Inflammatory macrophage (primary cell): ENCODE measurements around the gene C2orf80.
"Not testable (repeated sequence)": the region's sequence is repeated elsewhere in the genome, so short reads cannot be mapped to it uniquely, and the experiment has no call there.

Experiments used
- DNase-seq, 2 donors: peaks; one replicate each; pipeline ENCODE4 v3.0.0-alpha.2; 2020 to 2022
- total RNA-seq, 18 experiments: gene quantifications; one replicate each; lab custom pipeline; 2026; ENCODE audit warnings: mixed read lengths in 6 of 18, inconsistent platforms in 2 of 18; lab: John Stamatoyannopoulos, UW

The C2orf80 gene
- 0 to 0.20 (median 0) reads per million in 18 experiments for total RNA-seq

DNA sequence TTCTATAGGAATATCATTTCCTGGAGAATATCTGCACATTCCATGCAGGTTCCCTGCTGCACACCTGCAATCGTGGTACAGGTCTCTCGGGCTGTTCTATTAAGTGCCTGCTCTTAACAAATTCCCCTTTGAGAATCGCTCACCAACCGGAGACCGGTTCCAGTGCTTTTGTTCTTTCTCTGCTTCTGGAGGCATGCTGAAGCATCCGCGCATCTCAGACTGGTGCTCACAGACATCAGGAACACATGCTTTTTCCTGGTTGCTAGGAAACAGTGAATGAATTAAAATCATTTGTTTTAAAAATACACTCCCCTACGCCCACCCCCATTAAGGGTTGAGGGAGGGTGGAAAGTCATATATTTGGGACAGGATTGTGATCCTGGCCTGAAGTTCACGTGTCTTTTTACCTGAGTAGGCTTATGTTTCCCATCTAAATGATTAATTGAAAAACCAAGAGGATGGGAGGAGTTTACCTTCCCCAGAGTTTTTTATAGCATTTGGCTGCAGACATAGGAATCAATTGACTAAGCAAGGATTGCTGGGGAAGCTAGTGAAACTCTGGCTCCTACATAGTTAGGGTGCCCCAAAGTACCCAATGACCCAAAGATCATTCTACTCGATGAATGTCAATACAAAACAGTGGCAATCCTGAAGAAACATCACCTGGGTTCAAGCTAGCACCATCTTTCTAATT, at the start of gene C2orf80:
C2orf80 (minus strand) TSS at position 221 of the 694 bp plus-strand sequence. CDS start 3,044 bp downstream, outside the sequence.
- no peak for DNase-seq

DNA sequence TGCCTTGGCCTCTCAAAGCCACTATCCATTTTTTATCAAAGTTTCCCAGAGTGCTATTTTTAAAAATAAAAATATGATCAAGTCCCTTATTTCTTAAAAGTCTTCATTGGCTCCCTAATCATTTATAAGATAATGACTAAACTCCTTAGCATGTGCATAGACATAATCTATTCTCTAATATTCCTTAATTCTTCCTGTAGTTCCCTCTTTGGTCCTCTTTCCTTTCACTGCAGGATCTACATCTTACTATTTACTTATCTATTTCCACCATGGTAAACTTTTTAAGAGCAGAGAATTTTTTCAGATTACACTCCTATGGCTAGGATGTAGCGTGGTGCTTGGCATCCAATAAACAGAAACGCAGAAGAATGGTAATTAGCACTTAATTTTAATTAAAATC, 46.0 kb upstream of the C2orf80 start:
- DNase-seq = no peak

DNA sequence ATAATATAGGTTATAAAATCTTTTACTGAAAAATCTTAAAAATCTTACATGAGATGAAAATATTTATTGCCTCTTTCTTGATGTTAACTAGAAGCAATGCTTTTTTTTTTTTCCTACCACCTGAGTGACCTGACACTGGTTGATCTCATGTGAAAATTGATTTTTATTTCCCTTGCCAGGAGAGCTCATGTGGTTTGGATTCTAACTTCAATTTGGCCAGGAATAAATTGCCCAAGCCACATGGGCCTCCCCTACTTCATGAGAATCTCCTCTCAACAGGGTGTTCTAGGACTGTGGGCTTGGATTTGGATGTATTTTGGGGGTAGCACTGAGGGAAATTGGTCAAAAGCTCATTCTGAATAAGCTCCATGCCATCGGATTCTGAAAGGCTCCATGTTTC, 45.0 kb upstream of the C2orf80 start:
- no peak for DNase-seq

DNA sequence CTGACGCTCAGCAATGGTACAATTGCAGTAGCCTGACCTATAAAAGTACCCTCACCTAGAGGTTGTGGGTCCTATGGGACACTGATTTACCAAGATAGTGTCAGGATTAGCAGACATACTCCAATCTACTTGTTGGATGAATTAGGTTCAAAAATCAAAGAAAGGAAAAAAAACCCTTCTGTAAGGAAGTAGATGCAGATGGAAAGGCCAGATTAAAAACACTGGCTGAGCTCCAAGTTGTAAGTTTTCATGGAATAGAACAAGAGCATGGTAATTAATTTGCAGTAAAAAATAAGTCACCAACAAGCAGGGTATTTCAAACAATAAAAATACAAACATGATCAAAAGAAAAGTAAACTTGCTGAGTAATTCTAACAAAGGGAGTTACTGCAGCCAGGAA, 38.6 kb upstream of the C2orf80 start:
- no peak for DNase-seq

DNA sequence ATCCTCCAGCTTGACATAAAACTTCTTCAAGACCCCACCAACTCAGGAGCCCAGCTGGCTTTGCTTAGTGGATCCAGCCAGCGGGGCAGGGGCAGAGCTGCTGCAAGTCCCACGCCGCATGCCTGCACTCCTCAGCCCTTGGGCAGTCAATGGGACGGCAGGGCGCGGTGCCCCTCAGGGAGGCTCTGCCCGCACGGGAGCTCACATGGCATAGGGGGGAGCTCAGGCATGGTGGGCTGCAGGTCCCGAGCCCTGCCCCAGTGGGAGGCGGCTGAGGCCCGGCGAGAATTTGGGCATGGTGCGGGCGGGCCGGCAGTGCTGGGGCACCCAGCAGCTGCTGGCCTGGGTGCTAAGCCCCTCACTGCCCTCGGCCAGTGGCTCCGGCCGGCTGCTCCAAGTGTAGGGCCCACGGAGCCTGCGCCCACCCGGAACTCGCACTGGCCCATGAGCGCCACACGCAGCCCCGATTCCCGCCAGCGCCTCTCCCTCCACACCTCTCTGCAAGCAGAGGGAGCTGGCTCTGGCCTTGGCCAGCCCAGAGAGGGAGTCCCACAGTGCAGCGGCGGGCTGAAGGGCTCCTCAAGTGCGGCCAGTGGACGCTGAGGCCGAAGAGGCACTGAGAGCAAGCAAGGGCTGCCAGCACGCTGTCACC, 37.9 kb upstream of the C2orf80 start:
- DNase-seq = no peak

DNA sequence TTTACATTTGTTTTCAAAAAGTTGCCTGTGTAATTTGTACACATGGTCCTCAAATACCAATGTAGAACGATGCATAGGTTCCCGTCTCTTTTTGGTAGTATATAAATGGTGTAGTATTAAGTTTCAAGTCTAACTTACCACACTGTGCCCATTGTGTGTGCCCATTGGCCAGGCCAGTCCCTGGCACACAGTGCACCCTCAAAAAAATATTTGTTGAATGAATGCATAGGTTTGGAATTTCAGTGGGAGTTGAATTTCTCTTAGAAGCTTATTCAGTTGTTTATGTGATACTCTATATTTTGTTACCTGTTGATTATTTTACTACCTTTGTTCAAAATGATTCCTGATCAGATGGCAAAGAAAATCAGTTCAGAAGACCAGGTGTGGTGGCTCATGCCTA, 35.0 kb upstream of the C2orf80 start:
- no peak for DNase-seq

DNA sequence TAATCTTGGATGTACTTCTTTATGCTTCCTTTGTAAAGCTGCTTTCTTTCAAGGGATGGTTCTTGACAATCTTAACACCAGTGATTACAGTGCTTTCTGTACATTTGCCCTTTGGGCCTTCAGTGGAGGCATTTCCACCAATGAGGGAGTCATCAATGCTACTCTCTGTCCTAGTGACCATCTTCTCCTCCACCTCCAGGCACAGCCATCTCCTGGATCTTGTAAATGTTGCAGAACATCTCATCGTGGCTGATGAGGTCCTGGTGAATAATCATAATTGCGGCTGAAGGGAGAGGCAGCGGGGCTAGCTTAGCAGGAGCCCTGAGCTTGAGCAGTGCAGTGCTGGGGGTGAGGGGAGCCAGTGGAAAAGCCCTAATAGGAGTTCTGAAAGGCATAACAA, 32.5 kb upstream of the C2orf80 start:
- DNase-seq = no peak

DNA sequence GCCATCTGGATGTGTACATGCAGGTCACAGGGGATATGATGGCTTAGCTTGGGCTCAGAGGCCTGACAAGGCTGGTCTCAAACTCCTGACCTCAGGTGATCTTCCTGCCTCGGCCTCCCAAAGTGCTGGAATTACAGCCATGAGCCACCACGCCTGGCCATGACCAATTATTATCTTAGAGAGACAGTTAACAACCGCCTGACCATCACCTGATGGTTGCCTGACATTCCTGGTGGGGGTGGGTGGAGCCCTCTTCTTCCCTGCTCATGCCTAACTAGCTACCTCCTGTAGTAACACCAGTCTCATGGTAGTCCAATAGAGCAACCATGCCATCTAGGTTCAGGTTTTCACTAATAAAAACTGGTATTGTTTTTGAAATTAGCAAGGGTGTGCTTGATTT, 32.0 kb upstream of the C2orf80 start:
- DNase-seq = not testable (repeated sequence)

DNA sequence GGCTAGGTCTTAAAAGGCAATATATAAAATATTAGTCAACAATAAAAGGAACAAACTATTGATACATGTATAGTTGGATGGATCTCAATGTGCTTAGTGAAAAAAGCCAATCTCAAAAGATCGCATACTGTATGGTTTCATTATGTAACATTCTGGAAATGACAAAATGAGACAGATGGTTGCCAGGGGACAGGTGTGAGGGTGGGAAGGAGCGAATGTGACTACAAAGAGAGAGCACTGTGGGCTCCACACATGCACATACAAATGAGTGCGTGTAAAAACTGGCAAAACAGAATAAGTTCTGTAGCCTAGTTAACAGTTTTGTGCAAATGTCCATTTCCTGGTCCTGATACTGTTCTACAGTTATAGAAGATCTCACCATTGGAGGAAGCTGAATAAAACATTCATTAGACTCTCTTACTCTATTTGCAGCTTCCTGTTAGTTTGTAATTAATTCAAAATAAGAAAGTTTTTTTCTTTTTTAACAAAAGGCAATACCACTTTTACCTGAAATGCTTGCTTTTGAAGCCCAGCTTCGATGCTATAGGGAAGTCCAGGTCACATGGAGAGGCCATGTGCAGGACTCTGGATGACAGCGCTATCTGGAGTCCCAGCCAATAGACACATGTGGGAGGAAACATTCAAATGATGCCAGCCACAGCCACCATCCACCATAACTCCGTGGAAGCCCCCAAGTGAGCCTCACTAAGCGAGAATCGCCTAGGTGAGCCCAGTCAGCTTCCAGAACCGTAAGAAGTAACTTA, 21.0 kb upstream of the C2orf80 start:
- no peak for DNase-seq

DNA sequence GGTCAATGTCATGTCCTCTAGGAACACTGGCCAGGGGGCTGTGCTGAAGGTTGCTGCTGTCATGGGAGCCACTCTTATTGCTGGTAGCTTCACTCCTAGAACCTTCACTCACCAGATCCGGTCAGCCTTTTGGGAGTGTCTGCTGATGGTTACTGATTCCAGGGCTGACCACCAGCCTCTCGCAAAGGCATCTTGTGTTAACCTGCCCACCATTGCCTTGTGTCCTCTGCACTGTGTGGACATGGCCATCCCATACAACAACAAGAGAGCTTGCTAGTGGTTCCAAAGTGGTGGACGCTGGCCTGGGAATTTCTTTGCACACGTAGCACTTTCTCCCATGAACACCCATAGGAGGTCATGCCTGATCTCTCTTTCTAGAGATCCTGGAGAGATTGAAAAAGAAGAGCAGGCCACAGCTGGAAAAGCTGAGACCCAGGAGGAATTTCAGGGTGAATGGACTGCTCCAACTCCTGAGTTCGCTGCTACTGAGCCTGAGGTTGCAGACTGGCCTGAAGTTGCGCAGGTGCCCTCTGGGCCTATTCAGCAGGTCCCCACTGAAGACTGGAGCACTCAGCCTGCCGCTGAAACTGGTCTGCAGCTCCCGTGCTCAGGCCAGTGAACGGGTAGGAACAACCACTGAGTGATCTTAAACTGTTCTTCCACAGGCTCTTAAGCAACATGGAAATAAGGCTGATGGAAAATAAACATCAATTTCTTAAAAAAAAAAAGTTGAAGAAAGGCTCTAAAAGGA, 18.7 kb upstream of the C2orf80 start:
- DNase-seq = no peak

DNA sequence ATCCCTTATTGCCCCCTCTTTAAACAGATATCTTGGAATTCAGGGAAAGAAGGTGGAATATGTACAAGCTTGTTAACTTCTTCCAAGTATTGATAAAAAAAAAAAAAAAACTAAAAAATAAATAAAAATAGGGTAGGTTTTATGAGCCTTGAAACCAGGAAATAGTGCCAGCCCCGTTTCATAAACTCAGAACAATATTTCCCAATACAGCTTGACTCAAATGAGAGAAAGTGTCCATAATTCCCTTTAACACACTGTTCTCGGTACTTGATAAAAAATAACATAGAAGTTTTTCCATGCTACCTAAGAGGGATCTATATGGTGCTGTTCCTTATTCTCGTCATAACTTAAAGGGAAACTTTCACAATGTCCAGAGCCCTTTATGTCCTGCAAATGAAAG, 17.9 kb upstream of the C2orf80 start:
- DNase-seq = peak in 1 of 2 donors; percentile 15

DNA sequence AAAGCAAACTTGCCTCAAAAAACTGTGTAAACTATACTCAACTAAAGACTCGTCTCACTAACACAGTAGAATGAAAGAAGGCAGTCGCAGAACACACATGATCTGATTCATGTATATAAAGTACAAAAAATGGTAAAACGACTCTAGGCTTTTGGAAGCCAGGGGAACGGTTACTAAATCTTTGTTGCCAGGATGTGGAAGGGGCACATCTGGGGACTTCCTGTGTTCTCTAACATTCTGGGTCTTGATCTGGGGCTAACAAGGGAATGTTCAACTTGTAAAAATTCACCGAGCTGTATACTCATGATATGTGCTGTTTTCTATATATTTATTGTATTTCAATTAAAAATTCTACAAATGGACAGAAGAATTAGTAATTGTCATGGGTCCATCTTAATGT, 14.3 kb upstream of the C2orf80 start:
- no peak for DNase-seq

DNA sequence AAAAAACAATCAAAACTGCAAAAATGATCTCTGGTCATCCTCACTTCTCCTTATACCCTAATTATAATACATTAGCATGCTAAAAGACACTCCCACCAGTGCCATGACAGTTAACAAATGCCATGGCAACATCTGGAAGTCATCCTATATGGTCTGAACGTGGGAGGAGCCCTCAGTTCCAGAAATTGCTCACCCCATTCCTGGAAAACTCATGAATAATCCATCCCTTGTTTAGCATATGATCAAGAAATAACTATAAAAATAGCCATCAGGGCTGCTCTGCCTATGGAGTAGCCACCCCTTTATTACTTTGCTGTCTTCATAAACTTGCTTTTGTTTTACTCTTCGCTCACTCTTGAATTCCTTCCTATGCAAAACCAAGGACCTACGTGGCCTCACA, 5.7 kb upstream of the C2orf80 start:
- no peak for DNase-seq

DNA sequence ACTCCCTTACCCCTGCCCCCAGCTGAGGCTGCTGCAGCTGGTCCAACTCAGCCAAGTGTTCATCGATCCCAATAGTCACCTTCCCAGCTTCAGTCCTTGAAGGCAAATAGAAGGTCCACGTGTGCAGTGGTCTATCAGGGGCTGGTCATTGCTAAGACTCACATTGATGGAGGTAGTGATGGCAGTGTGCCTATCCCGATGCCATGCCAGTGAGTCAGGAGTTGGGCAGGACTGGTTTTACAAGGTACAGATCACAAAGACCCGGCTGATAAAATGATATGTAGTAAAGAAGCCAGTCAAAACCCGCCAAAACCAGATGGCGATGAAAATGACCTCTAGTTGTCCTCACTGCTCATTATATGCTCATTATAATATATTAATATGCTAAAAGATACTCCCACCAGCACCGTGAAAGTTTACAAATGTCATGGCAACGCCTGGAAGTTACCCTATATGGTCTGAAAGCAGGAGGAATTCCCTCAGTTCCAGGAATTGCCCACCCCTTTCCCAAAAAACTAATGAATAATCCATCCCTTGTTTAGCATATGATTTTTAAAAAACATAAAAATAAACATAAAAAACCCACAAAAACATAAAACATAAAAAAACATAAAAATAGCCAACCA, 2.9 kb upstream of the C2orf80 start:
- DNase-seq = no peak

DNA sequence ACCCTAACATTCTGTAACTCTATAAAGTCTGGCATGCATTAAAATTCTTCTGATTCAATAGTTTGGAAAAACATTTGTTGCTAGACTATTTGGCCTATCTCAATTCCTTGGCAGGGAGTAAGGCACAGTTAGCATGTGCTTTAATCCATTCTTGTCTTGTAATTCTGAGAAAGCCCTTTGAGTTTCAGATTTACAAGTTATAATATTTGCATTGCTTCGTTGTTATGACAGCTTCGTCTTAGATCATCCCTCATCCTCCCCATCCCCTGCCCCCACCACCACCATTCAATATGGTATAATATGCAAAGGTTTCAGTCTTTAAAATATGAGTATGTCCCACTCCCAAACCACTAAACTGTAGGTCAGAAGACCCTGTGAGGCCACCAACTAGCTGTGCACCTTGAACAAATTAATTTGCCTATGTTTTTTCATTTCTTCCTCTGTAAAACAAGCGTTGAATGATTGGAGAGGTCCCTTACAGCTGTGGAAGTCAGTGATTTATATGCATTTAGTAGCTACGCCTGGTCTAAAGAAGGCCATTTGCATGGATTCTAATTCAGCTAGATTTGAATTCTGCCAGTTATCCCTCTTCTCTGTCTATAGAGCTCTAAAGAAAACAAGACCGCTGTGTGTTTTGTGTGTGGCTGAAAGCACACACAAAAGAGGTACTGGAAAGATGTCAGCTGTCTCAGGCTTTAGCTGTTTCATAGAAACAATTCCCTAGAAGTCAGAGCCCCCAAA, 591 bp downstream of the C2orf80 start:
- no peak for DNase-seq

DNA sequence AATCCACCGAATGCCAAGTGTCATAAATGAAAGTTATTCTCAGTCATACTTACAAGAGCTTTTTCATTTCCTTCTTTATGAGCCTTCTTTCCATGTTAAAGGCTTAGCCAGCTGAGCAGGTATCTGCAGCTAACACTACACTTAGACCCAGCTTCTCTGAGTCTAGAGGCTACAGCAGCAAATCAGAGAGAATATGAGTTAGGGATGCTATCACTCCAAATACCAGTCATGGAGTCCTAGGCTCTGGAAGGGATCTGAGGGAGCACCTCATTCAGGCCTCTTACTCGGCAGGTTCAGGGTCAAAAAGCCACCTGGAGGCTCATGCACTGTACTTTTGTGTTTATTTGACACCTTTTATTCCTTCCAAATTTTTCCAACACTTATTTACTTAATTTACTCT, 2.9 kb downstream of the C2orf80 start:
- DNase-seq = no peak

DNA sequence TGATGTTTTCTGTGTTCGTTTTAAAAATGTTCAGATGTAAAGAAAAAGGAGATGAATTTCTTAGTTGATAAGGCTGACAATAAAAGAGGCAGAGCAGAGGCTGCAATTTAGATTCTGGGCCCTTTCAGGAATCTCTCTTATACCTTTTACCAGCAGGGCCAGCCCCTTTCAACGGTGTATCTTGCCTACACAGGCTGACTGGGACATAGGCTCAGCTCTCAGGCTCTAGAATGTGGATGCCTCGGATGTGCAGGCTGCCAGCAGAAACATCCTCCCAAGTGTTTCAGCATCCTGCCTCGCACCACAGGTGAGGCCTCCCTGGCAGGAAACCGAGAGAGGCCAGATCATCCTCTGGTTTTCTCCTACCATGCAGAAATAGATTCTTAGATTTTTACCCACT, 3.4 kb downstream of the C2orf80 start:
- DNase-seq = no peak

DNA sequence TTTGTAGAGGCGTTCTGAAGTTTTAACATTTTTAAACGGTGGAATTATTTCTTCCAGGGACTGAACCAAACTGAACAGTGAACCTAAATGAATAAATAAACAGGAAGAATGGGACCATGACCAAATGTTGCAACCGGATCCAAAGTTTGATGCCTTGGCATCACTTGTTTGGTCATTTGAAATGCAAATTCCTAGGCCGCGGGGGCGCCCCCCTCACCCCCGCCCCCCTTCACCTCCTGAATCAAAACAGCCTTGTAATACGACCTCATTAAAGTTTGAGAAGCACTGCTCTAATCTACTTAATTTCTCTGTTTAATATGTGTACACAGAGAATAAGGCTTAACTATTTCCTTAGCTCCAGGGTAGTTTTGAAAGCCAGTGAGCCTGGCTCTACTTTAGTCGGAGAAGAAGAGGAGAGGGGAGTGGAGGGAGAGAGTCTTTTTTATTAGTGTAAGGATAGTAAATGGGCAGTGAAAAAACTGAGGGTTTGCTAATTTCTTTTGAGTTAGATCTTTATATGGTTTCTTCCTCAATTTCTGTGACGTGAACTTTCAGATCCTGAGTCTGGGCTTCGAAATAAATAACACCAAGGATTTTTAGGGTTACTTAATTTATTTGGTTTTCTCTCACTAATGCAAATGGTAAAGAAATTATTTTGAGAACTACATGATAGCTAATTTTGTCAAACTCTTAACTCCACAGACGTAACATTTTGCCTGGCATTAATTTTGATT, 5.7 kb downstream of the C2orf80 start:
- DNase-seq = peak in 1 of 2 donors; percentile 19

DNA sequence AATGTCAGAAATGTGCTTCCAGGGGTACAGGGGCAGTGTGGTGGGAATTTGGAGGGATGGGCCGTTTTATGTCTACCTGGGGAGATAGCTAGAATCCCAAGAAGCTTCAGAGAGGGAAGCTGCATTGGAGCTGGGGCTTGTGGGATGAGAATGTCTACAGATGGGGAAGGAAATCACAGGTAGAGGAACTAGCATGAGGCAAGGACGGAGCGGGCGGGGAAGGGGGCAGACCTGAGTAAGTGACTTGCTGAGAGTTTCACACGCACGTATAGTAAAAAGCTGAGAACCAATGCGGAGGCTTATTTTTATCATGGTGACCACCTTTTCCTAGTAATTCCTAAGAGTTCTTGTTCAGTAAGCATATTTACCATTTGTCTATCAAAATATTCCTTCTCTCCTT, 6.3 kb downstream of the C2orf80 start:
- peak in 1 of 2 donors; percentile 29 for DNase-seq

DNA sequence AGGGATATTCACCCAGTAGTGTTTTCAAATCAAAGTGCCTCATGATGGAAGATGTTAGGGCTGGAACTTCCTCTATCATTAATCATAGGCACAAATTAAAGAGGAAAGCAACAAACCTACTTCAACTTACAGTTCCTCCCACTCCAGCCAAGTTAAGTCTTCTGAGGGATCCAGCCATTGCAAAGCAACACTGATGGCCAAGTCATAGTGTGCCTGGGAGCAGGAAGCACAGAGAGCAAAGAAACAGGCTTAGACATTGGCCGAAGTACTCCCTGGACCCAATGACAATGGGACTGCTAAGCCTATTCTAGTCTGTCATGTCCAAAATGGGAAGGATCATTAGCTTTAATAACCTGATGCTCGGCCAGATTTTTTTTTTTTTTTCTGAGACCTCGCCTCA, 7.0 kb downstream of the C2orf80 start:
- DNase-seq = peak in 1 of 2 donors; percentile 28

DNA sequence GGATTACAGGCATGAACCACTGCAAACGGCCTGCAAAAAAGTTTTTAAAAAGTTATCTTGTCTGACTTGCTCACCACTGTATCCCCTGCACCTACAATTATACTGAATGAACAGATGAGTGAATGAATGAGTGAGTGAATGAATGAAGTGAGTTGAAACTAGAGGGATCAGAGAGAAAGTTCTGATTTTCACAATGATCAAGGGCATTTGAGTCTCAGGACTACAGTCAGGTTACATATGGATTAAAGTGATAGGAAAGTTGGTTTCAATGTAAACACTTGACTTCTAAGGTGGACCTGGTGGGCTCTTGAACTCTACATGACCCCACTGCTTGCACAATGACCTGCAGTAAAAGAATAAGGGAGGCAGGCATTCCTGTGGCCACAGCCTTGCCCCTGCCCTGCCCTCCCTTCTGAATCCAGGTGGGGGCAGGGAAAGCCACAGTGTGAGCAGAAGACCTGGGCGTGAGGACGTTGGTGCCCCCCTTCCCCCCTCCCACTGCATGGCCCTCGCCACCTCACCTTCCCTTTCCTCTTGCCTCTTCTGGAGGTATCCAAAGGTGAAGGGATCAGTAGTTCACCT, 10.7 kb downstream of the C2orf80 start:
- no peak for DNase-seq
